NCI-H526 (cell line): ENCODE data around the gene RNF186.
"Not testable (repeated sequence)": the region's sequence is repeated elsewhere in the genome, so short reads cannot be mapped to it uniquely, and the experiment has no call there.

ENCODE experiments used
- DNase-seq, 2 experiments: peaks; one replicate each; lab custom pipeline; 2025; lab: John Stamatoyannopoulos, UW

RNF186 gene

GRCh38 chr1:19814681-19815503, at the start of gene RNF186:
TSS of gene RNF186 (minus strand) at chr1:19815283. CDS start at chr1:19815101, 182 bp downstream.
- DNase-seq = peak; percentile 60 to 79

GRCh38 chr1:19864570-19865160, 49.6 kb upstream of the RNF186 start:
- DNase-seq = no peak

GRCh38 chr1:19862944-19863343, 47.9 kb upstream of the RNF186 start:
- no peak for DNase-seq

- DNase-seq = no peak
These were observed 46.9 kb upstream of the RNF186 start for GRCh38 chr1:19861842-19862530.

- DNase-seq = peak; percentile 45 to 62
These were observed 46.0 kb upstream of the RNF186 start for GRCh38 chr1:19861034-19861433.

GRCh38 chr1:19860418-19860817, 45.3 kb upstream of the RNF186 start:
- DNase-seq = peak in 1 of 2 experiments; percentile 19

- no peak for DNase-seq
These were observed 44.8 kb upstream of the RNF186 start for GRCh38 chr1:19859876-19860275.

- no peak for DNase-seq
These were observed 43.8 kb upstream of the RNF186 start for GRCh38 chr1:19858893-19859292.

GRCh38 chr1:19854866-19855265, 39.8 kb upstream of the RNF186 start:
- no peak for DNase-seq

GRCh38 chr1:19852036-19852435, 37.0 kb upstream of the RNF186 start:
- DNase-seq = no peak

- DNase-seq = no peak
These were observed 35.1 kb upstream of the RNF186 start for GRCh38 chr1:19850214-19850613.

GRCh38 chr1:19849307-19849706, 34.2 kb upstream of the RNF186 start:
- not testable (repeated sequence) for DNase-seq

- not testable (repeated sequence) for DNase-seq
These were observed 32.3 kb upstream of the RNF186 start for GRCh38 chr1:19847334-19847733.

GRCh38 chr1:19846338-19846737, 31.3 kb upstream of the RNF186 start:
- no peak for DNase-seq

- no peak for DNase-seq
These were observed 30.5 kb upstream of the RNF186 start for GRCh38 chr1:19845555-19845954.

- no peak for DNase-seq
These were observed 29.8 kb upstream of the RNF186 start for GRCh38 chr1:19844731-19845495.

- DNase-seq = no peak
These were observed 25.1 kb upstream of the RNF186 start for GRCh38 chr1:19840228-19840627.

GRCh38 chr1:19837866-19838265, 22.8 kb upstream of the RNF186 start:
- DNase-seq = no peak

- no peak for DNase-seq
These were observed 20.5 kb upstream of the RNF186 start for GRCh38 chr1:19835578-19835977.

GRCh38 chr1:19831441-19831840, 16.4 kb upstream of the RNF186 start:
- DNase-seq = no peak

GRCh38 chr1:19828546-19828945, 13.5 kb upstream of the RNF186 start:
- DNase-seq = no peak

GRCh38 chr1:19825298-19825697, 10.2 kb upstream of the RNF186 start:
- peak in 1 of 2 experiments; percentile 22 for DNase-seq
